Lower leg skin (tissue), 4 donors: ENCODE data around the gene MAB21L3. TPM values are rescaled to one million over a fixed set of nuclear protein-coding genes. Genes with fewer than 3 reads are reported as not detected.

ENCODE experiments used
- DNase-seq, 2 donors: peaks; one replicate each; pipeline ENCODE4 v3.0.0-alpha.2; 2019; ENCODE audit warnings: low spot score in 2 of 2
- H3K4me3 ChIP-seq: fragments of 200-600 bp; sonication (generic); 2 replicates; pipeline ENCODE4 v1.5.1; 2017; ENCODE audit warnings: mild to moderate bottlenecking, low read depth; ENCODE audit not compliant: poor library complexity, severe bottlenecking
- CTCF ChIP-seq, 3 donors: fragments of 450-650 bp; IDR thresholded peaks; one replicate each; pipeline ENCODE4 v1.5.1; 2016; ENCODE audit warnings: antibody characterized with exemption in 3 of 3, mild to moderate bottlenecking in 3 of 3, moderate library complexity in 2 of 3
- POLR2A ChIP-seq, 2 donors: fragments of 450-650 bp; IDR thresholded peaks; one replicate each; pipeline ENCODE4 v1.6.1; 2016 to 2017; ENCODE audit warnings: antibody characterized with exemption in 2 of 2, mild to moderate bottlenecking in 1 of 2, moderate library complexity in 1 of 2
- WGBS, 2 donors: methylation state at CpG; one replicate each; pipeline ENCODE4 v1.1.5; 2018; 5-methylcytosine and 5-hydroxymethylcytosine counted together
- intact Hi-C: fragments of 100-400 bp; cut with DNase I; formaldehyde crosslinking; loops from one replicate; pipeline ENCODE4 v1.15.0; 2023; ENCODE audit warnings: low total_unique reads
- total RNA-seq, 4 donors: library from RNA; depleted of rRNA; stranded (reverse); fragments of >200 nt; gene quantifications; one replicate each; pipeline ENCODE4 v1.1.0, GENCODE V29; 2016

The MAB21L3 gene
- total RNA-seq, 4 donors from 2014 or later: 17.7 to 27.1 (median 23.4) TPM

GRCh38 chr1:116157096-116157495 lies 45.9 kb downstream of the MAB21L3 start:
- DNase-seq: no peak
- TF ChIP-seq CTCF (IDR thresholded peaks at IDR 0.05): no peak
- no peak for TF ChIP-seq POLR2A (IDR thresholded peaks at IDR 0.05)
- intact Hi-C loops: no loop called here
- no peak overlapping the region for H3K4me3 ChIP-seq
- 92 to 93% methylated on average over 4 of the region's 4 CpGs for WGBS, 2 donors

GRCh38 chr1:116159177-116159576 lies 48.0 kb downstream of the MAB21L3 start:
- TF ChIP-seq POLR2A (IDR thresholded peaks at IDR 0.05) (no peak), CTCF (IDR thresholded peaks at IDR 0.05) (no peak)
- no peak for DNase-seq
- no peak overlapping the region for H3K4me3 ChIP-seq
- intact Hi-C loops: no loop called here
- 45 to 65% methylated on average over 1 of the region's 1 CpG for WGBS, 2 donors

GRCh38 chr1:116159611-116160010 lies 48.4 kb downstream of the MAB21L3 start:
- no peak overlapping the region for H3K4me3 ChIP-seq
- DNase-seq: no peak
- intact Hi-C loops: no loop called here
- 74 to 77% methylated on average over 1 of the region's 1 CpG for WGBS, 2 donors
- TF ChIP-seq POLR2A (IDR thresholded peaks at IDR 0.05) (no peak), CTCF (IDR thresholded peaks at IDR 0.05) (no peak)

GRCh38 chr1:116161390-116161789 lies 50.2 kb downstream of the MAB21L3 start:
- TF ChIP-seq CTCF (IDR thresholded peaks at IDR 0.05) (no peak), POLR2A (IDR thresholded peaks at IDR 0.05) (no peak)
- 56 to 70% methylated on average over 2 of the region's 2 CpGs for WGBS, 2 donors
- DNase-seq: no peak
- H3K4me3 ChIP-seq: no peak overlapping the region
- intact Hi-C loops: no loop called here

GRCh38 chr1:116161877-116162390 lies 50.7 kb downstream of the MAB21L3 start:
- DNase-seq: no peak
- intact Hi-C loops: no loop called here
- TF ChIP-seq POLR2A (IDR thresholded peaks at IDR 0.05) (no peak), CTCF (IDR thresholded peaks at IDR 0.05) (no peak)
- H3K4me3 ChIP-seq: no peak overlapping the region

- intact Hi-C loops: no loop called here
- H3K4me3 ChIP-seq: no peak overlapping the region
- DNase-seq: no peak
- TF ChIP-seq POLR2A (IDR thresholded peaks at IDR 0.05) (no peak), CTCF (IDR thresholded peaks at IDR 0.05) (no peak)
Measured at GRCh38 chr1:116163533-116163932, 52.3 kb downstream of the MAB21L3 start.
